Measurements from ENCODE around the gene ZNF366. TPM values are rescaled to one million over a fixed set of nuclear protein-coding genes. Genes with fewer than 3 reads are reported as not detected.

ZNF366 gene
- polyA plus RNA-seq, 3 donors, result 0.05 to 1.2 (median 0.76) TPM

DNA sequence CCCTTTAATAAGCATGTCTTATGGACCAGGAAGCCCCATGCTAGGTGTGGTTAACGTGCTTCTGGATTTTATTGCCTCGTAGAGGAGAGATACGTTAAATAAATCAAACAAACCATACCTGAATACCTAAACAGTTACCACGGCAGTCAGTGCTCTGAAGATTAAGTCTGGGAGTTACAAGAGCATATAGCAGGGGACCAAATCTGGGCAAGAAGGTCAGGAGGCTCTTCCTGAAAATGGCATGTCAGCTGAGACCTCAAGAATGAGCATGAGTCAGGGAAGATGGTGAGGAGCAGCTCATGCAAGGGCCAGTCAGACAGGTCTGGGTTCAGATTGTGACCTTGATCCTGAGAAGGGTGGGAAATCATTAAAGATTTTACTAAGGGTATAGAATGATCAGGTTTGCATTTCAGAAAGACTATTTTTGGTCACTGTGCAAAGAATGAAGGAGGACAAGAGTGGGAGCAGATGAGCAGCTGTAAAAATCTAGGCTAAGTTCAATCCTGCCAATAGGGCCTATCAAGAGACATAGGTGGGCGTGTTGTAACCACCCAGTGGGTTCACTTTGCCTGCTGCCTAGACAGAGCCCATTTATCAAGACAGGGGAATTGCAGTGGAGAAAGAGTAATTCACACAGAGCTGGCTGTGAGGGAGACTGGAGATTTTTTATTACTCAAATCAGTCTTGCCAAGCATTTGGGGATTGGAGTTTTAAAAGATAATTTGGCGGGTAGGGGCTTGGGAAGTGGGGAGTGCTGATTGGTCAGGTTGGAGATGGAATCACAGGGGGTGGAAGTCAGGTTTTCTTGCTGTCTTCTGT is 4.8 kb upstream of the ZNF366 start:
- H3K27me3 ChIP-seq (ENCODE audit: control insufficient read depth in 2 of 2, insufficient read depth in 2 of 2, low read length in 2 of 2), result no peaks in the 10 kb centered on the region
- H3K9me3 Mint-ChIP-seq, result peaks cover 0 to 2% (median 0%) of the 10 kb centered on the region in 7 donors
- no peaks in the 10 kb centered on the region for H4K20me1 ChIP-seq (ENCODE audit: insufficient read depth, low read length)
- no peak overlapping the region for H3K4me3 ChIP-seq (replicated peaks in 1 of 3; ENCODE audit: low read depth in 2 of 3, low read length in 3 of 3)
- DNase-seq, result peak in 1 of 3 donors; percentile 40
- H3K27me3 Mint-ChIP-seq (ENCODE audit: low read depth in 3 of 3), result no peaks in the 10 kb centered on the region
- WGBS (ENCODE audit: insufficient coverage), result 100% methylated on average over 2 of the region's 6 CpGs
- H3K36me3 Mint-ChIP-seq, result no peaks in the 10 kb centered on the region
- H3K79me2 ChIP-seq (ENCODE audit: insufficient read depth, low read length), result no peaks in the 10 kb centered on the region
- no peaks in the 10 kb centered on the region for H3K9me3 ChIP-seq (replicated peaks in 1 of 2; ENCODE audit: control insufficient read depth in 1 of 2, insufficient read depth in 1 of 2, low read length in 2 of 2)
- H3K4me3 Mint-ChIP-seq, result no peak overlapping the region
- H3K4me1 Mint-ChIP-seq, result peaks cover 32% of the 10 kb centered on the region
- no peak overlapping the region for H3K4me2 ChIP-seq (replicated peaks; ENCODE audit: extremely low read depth, low read length, poor library complexity, severe bottlenecking)
- no peak overlapping the region for H3K27ac Mint-ChIP-seq
- H3K27ac ChIP-seq (ENCODE audit: low read depth in 1 of 2, low read length in 2 of 2), result no peak overlapping the region
- H3K4me1 ChIP-seq (ENCODE audit: control insufficient read depth in 1 of 2, insufficient read depth in 2 of 2, low read length in 2 of 2), result peaks cover 28 to 29% of the 10 kb centered on the region in 2 donors
- H3K36me3 ChIP-seq (replicated peaks in 1 of 2; ENCODE audit: control insufficient read depth in 1 of 2, insufficient read depth in 2 of 2, low read length in 2 of 2), result no peaks in the 10 kb centered on the region
- no peak overlapping the region for H2AFZ ChIP-seq (ENCODE audit: insufficient read depth, low read depth, low read length, poor library complexity, severe bottlenecking)
- intact Hi-C loops (cut with micrococcal nuclease), result no loop called here
- no peak overlapping the region for H3K9ac ChIP-seq (ENCODE audit: insufficient read depth, low read length, poor library complexity, severe bottlenecking)
- no peak for TF ChIP-seq CTCF (IDR thresholded peaks at IDR 0.05)

- H3K27ac Mint-ChIP-seq, result no peak overlapping the region
- no peak overlapping the region for H2AFZ ChIP-seq (ENCODE audit: insufficient read depth, low read depth, low read length, poor library complexity, severe bottlenecking)
- DNase-seq, result peak in 1 of 3 donors; percentile 28
- H3K36me3 ChIP-seq (replicated peaks in 1 of 2; ENCODE audit: control insufficient read depth in 1 of 2, insufficient read depth in 2 of 2, low read length in 2 of 2), result no peaks in the 10 kb centered on the region
- no peaks in the 10 kb centered on the region for H3K79me2 ChIP-seq (ENCODE audit: insufficient read depth, low read length)
- H3K9me3 Mint-ChIP-seq, result peaks cover 0 to 2% (median 0%) of the 10 kb centered on the region in 7 donors
- H3K27me3 ChIP-seq (ENCODE audit: control insufficient read depth in 2 of 2, insufficient read depth in 2 of 2, low read length in 2 of 2), result no peaks in the 10 kb centered on the region
- no peak for TF ChIP-seq CTCF (IDR thresholded peaks at IDR 0.05)
- H3K9ac ChIP-seq (ENCODE audit: insufficient read depth, low read length, poor library complexity, severe bottlenecking), result no peak overlapping the region
- 32% methylated on average over 3 of the region's 3 CpGs for WGBS (ENCODE audit: insufficient coverage)
- H3K36me3 Mint-ChIP-seq, result no peaks in the 10 kb centered on the region
- peaks cover 38% of the 10 kb centered on the region for H3K4me1 Mint-ChIP-seq
- intact Hi-C loops (cut with micrococcal nuclease), result no loop called here
- no peak overlapping the region for H3K27ac ChIP-seq (ENCODE audit: low read depth in 1 of 2, low read length in 2 of 2)
- H3K4me3 ChIP-seq (replicated peaks in 1 of 3; ENCODE audit: low read depth in 2 of 3, low read length in 3 of 3), result no peak overlapping the region
- H4K20me1 ChIP-seq (ENCODE audit: insufficient read depth, low read length), result no peaks in the 10 kb centered on the region
- no peaks in the 10 kb centered on the region for H3K9me3 ChIP-seq (replicated peaks in 1 of 2; ENCODE audit: control insufficient read depth in 1 of 2, insufficient read depth in 1 of 2, low read length in 2 of 2)
- no peak overlapping the region for H3K4me3 Mint-ChIP-seq
- no peak overlapping the region for H3K4me2 ChIP-seq (replicated peaks; ENCODE audit: extremely low read depth, low read length, poor library complexity, severe bottlenecking)
- peaks cover 34 to 35% of the 10 kb centered on the region in 2 donors for H3K4me1 ChIP-seq (ENCODE audit: control insufficient read depth in 1 of 2, insufficient read depth in 2 of 2, low read length in 2 of 2)
- H3K27me3 Mint-ChIP-seq (ENCODE audit: low read depth in 3 of 3), result no peaks in the 10 kb centered on the region
These were observed 4.2 kb upstream of the ZNF366 start for GRCh38 chr5:72511366-72511765.

Measured in CD14-positive monocyte (primary cell).